IMR-90 (cell line): Measurements from ENCODE around the gene DLGAP4. TPM values are rescaled to one million over a fixed set of nuclear protein-coding genes. Genes with fewer than 3 reads are reported as not detected.

Source experiments
- ATAC-seq: fragments of 200-7000 bp; cut with Tn5 transposase; 2 replicates; pipeline ENCODE4 v1.9.1; 2020; ENCODE audit warnings: low read depth, mild to moderate bottlenecking, moderate library complexity
- BruUV-seq: library from RNA; stranded (reverse); fragments of 400-500 nt; replicated peaks from 2 replicates; lab custom pipeline; 2021; lab: Mats Ljungman, UMichigan
- CTCF ChIA-PET: fragments of 300-600 bp; formaldehyde crosslinking; extraction: SDS; loops from one replicate; lab custom pipeline; 2021; ENCODE audit warnings: antibody characterized with exemption; lab: Yijun Ruan, JAX
- POLR2A ChIA-PET: fragments of 300-600 bp; sonication (Branson Sonifier 250); formaldehyde crosslinking; loops from one replicate; lab custom pipeline; 2022; ENCODE audit warnings: antibody characterized with exemption; ENCODE audit not compliant: unreplicated experiment; lab: Charles Lee
- DNase-seq: peaks from one replicate; pipeline ENCODE4 v3.0.0; 2013
- H2AFZ ChIP-seq: replicated peaks from 2 replicates; pipeline ENCODE3; 2013; ENCODE audit warnings: low read length, mild to moderate bottlenecking; ENCODE audit not compliant: poor library complexity
- H2AK5ac ChIP-seq: 2 replicates; pipeline ENCODE4 v1.6.1; 2013; ENCODE audit warnings: low read depth, low read length, inconsistent platforms
- H2AK9ac ChIP-seq: replicated peaks from 2 replicates; pipeline ENCODE3; 2013; ENCODE audit warnings: mild to moderate bottlenecking, low read depth, low read length, moderate library complexity; ENCODE audit not compliant: poor library complexity
- H2BK120ac ChIP-seq: 2 replicates; pipeline ENCODE4 v1.6.1; 2013; ENCODE audit warnings: low read depth, low read length, inconsistent platforms
- H2BK15ac ChIP-seq: 3 replicates; pipeline ENCODE4 v1.6.1; 2013; ENCODE audit warnings: low read depth, low read length, inconsistent platforms
- H2BK20ac ChIP-seq: 2 replicates; pipeline ENCODE4 v1.6.1; 2013; ENCODE audit warnings: low read depth, mild to moderate bottlenecking, inconsistent platforms, low read length, moderate library complexity
- H2BK5ac ChIP-seq: 2 replicates; pipeline ENCODE4 v1.6.1; 2013; ENCODE audit warnings: mild to moderate bottlenecking, low read depth, low read length, inconsistent platforms; ENCODE audit not compliant: poor library complexity, severe bottlenecking
- H3K14ac ChIP-seq: replicated peaks from 2 replicates; pipeline ENCODE4 v1.6.1; 2013; ENCODE audit warnings: low read depth, low read length, inconsistent platforms
- H3K18ac ChIP-seq: 2 replicates; pipeline ENCODE4 v1.6.1; 2013; ENCODE audit warnings: low read depth, low read length, control low read depth
- H3K23ac ChIP-seq: 2 replicates; pipeline ENCODE4 v1.6.1; 2013; ENCODE audit warnings: low read depth, low read length, inconsistent platforms
- H3K27ac ChIP-seq: 2 replicates; pipeline ENCODE4 v1.5.1; 2013; ENCODE audit warnings: mild to moderate bottlenecking, control low read depth, low read length; ENCODE audit not compliant: insufficient read depth
- H3K27me3 ChIP-seq: 2 replicates; pipeline ENCODE4 v1.6.1; 2013; ENCODE audit warnings: low read length; ENCODE audit not compliant: control insufficient read depth, insufficient read depth
- H3K36me3 ChIP-seq: 2 replicates; pipeline ENCODE4 v1.6.1; 2013; ENCODE audit warnings: low read length, mixed read lengths; ENCODE audit not compliant: control insufficient read depth, insufficient read depth
- H3K4ac ChIP-seq: 2 replicates; pipeline ENCODE4 v1.6.1; 2013; ENCODE audit warnings: low read depth, low read length, inconsistent platforms
- H3K4me1 ChIP-seq: 2 replicates; pipeline ENCODE4 v1.6.1; 2013; ENCODE audit warnings: low read length, mixed read lengths; ENCODE audit not compliant: control insufficient read depth, insufficient read depth
- H3K4me2 ChIP-seq: 2 replicates; pipeline ENCODE4 v1.6.1; 2013; ENCODE audit warnings: low read depth, mild to moderate bottlenecking, control low read depth, low read length, moderate library complexity
- H3K4me3 ChIP-seq: 2 replicates; pipeline ENCODE4 v1.5.1; 2013; ENCODE audit warnings: low read depth, mild to moderate bottlenecking, control low read depth, low read length, moderate library complexity; ENCODE audit not compliant: insufficient read depth
- H3K56ac ChIP-seq: 2 replicates; pipeline ENCODE4 v1.6.1; 2013; ENCODE audit warnings: low read length, inconsistent platforms; ENCODE audit not compliant: insufficient read depth; ENCODE audit errors: extremely low read depth
- H3K79me1 ChIP-seq, 2 experiments: 2 replicates each; pipeline ENCODE4 v1.6.1; 2013; ENCODE audit warnings: low read length in 2 of 2, inconsistent platforms in 1 of 2, low read depth in 1 of 2
- H3K9ac ChIP-seq: 2 replicates; pipeline ENCODE4 v1.6.1; 2013; ENCODE audit warnings: low read depth, low read length, control low read depth
- H3K9me1 ChIP-seq: 2 replicates; pipeline ENCODE4 v1.6.1; 2013; ENCODE audit warnings: low read length, inconsistent platforms; ENCODE audit not compliant: insufficient read depth
- H3K9me3 ChIP-seq: 2 replicates; pipeline ENCODE4 v1.6.1; 2013; ENCODE audit warnings: low read length; ENCODE audit not compliant: control insufficient read depth, insufficient read depth
- H4K20me1 ChIP-seq: 2 replicates; pipeline ENCODE4 v1.6.1; 2013; ENCODE audit warnings: low read length, inconsistent platforms; ENCODE audit not compliant: insufficient read depth
- H4K5ac ChIP-seq: 2 replicates; pipeline ENCODE4 v1.6.1; 2013; ENCODE audit warnings: mild to moderate bottlenecking, low read depth, low read length, control low read depth
- H4K8ac ChIP-seq, 2 experiments: 2 replicates each; pipeline ENCODE4 v1.6.1; 2013; ENCODE audit warnings: low read depth in 2 of 2, low read length in 2 of 2, control low read depth in 1 of 2, inconsistent platforms in 1 of 2
- H4K91ac ChIP-seq: 2 replicates; pipeline ENCODE4 v1.6.1; 2013; ENCODE audit warnings: low read depth, low read length, inconsistent platforms; ENCODE audit not compliant: insufficient read depth
- BHLHE40 ChIP-seq: fragments of 150-350 bp; IDR thresholded peaks from 2 replicates; pipeline ENCODE4 v1.6.1; 2016; ENCODE audit warnings: mild to moderate bottlenecking, low read depth, low read length
- CHD1 ChIP-seq: IDR thresholded peaks from 2 replicates; pipeline ENCODE4 v1.6.1; 2012; ENCODE audit warnings: low read depth, low read length, improper control_type of control experiment
- POLR2A ChIP-seq: IDR thresholded peaks from 2 replicates; pipeline ENCODE4 v1.6.1; 2012; ENCODE audit warnings: mild to moderate bottlenecking, low read depth, low read length
- RFX5 ChIP-seq: IDR thresholded peaks from 2 replicates; pipeline ENCODE4 v1.8.0; 2012; ENCODE audit warnings: low read depth, mild to moderate bottlenecking, low read length, moderate library complexity
- WGBS, 2 experiments: methylation state at CpG; one replicate each; pipeline versions ENCODE4 v1.1.5 to v1.1.7; 2013; ENCODE audit warnings: missing lambda C conversion rate in 2 of 2; ENCODE audit not compliant: insufficient read length in 1 of 2; ENCODE audit errors: extremely low coverage in 2 of 2; 5-methylcytosine and 5-hydroxymethylcytosine counted together
- dilution Hi-C: fragments of 300-500 bp; cut with HindIII; formaldehyde crosslinking; loops from one replicate; pipeline ENCODE4 v1.14.3; 2018; ENCODE audit warnings: low sequenced_read_pairs; ENCODE audit not compliant: unreplicated experiment
- in situ Hi-C: fragments of 300-500 bp; cut with MboI; formaldehyde crosslinking; loops from 3 replicates; pipeline ENCODE4 v1.14.3; 2019; ENCODE audit warnings: low sequenced_read_pairs, inconsistent platforms, mixed read lengths
- intact Hi-C: fragments of 100-400 bp; cut with micrococcal nuclease; formaldehyde crosslinking; loops from 2 replicates; pipeline ENCODE4 v1.10.0; 2022
- polyA plus RNA-seq, 3 experiments: library from polyadenylated mRNA; depleted of rRNA; stranded (reverse); fragments of >200 nt; gene quantifications; 2 replicates each; pipeline ENCODE4 v1.2.3, GENCODE V29; 2012; ENCODE audit warnings: low replicate concordance in 1 of 3
- total RNA-seq: library from RNA; depleted of rRNA; stranded (reverse); fragments of >200 nt; gene quantifications from 2 replicates; pipeline ENCODE4 v1.2.3, GENCODE V29; 2012
- TF ChIP-seq, protein P1 (sequence below): fragments of 150-350 bp; IDR thresholded peaks from 2 replicates; pipeline ENCODE4 v1.6.1; 2016; ENCODE audit warnings: low read depth, mild to moderate bottlenecking, low read length, moderate library complexity, borderline replicate concordance

Gene DLGAP4
- total and polyA plus RNA-seq, 2 of the 4 experiments (the other 2 are of a cell fraction), result 32.3 to 73.2 TPM

DNA sequence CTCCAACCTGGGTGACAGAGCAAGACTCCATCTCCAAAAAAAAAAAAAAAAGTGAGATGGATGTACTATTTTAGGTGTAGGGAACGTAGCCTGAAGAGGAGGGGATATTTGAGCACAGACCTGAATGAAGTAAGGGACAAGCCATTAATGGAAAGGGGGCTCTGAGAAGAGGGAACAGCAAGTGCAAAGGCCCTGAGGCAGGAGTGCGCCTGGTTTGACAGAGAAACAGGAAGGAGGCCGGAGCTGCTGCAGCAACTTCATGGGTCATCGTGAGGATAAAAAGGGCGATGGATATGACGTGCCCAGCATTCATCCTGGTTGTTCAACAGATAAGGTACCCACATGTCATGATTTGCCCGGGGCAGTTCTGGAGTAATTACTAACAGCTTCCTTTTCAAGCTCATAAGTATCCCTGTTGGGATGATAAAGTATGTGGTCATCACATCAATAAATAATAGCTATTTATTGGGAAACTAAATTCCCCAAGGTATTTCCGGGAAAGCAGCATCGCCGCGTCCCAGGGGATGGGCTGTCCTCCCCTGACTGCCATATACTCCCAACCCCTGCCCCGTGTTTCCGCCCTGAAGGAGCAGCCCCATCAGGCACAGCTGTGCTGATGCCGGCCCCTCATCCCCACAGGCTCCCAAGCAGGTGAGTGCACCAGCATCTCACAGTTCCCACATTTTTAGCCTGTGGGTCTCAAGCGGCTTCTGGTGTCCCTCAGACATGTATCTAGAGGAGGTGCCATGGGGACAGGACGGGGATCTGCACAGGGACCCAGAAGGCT, 43.4 kb downstream of the DLGAP4 start:
- H3K56ac ChIP-seq, result no peak overlapping the region
- ChIA-PET POLR2A (no interaction called here), CTCF (interaction anchor here (0.6 kb wide), 1 partner anchor 31 kb away, joined by 5 read pairs; no protein-coding TSS in a partner anchor)
- no peak overlapping the region for H2AK5ac ChIP-seq
- H3K27ac ChIP-seq, result no peak overlapping the region
- H2BK20ac ChIP-seq, result no peak overlapping the region
- no peak overlapping the region for H3K18ac ChIP-seq
- H3K9me3 ChIP-seq, result no peaks in the 10 kb centered on the region
- H3K14ac ChIP-seq, result no peak overlapping the region
- H3K23ac ChIP-seq, result no peak overlapping the region
- dilution Hi-C loops, result no loop called here
- peaks cover 10% of the 10 kb centered on the region; the same call in 1 of the 2 replicates for H3K27me3 ChIP-seq
- DNase-seq (no peak), ATAC-seq (no peak)
- TF ChIP-seq, protein P1, sequence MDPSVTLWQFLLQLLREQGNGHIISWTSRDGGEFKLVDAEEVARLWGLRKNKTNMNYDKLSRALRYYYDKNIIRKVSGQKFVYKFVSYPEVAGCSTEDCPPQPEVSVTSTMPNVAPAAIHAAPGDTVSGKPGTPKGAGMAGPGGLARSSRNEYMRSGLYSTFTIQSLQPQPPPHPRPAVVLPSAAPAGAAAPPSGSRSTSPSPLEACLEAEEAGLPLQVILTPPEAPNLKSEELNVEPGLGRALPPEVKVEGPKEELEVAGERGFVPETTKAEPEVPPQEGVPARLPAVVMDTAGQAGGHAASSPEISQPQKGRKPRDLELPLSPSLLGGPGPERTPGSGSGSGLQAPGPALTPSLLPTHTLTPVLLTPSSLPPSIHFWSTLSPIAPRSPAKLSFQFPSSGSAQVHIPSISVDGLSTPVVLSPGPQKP, result no peak
- TF ChIP-seq BHLHE40 (no peak), POLR2A (no peak), CHD1 (no peak), RFX5 (no peak)
- no peak overlapping the region for H3K4me2 ChIP-seq
- no peak overlapping the region for H3K4me3 ChIP-seq
- no peak overlapping the region for H2BK120ac ChIP-seq
- H4K8ac ChIP-seq, result no peak overlapping the region
- H2AK9ac ChIP-seq, result no peak overlapping the region
- no peak overlapping the region for H2BK5ac ChIP-seq
- H3K4me1 ChIP-seq, result no peaks in the 10 kb centered on the region
- BruUV-seq, result no TSS peak
- H3K79me1 ChIP-seq, result no peaks in the 10 kb centered on the region
- intact Hi-C loops, result no loop called here
- WGBS, 2 experiments, result 70% methylated on average over 5 of the region's 16 CpGs; no CpG with 5 or more reads in 1 of the 2 experiments
- H3K36me3 ChIP-seq, result no peaks in the 10 kb centered on the region
- no peak overlapping the region for H3K4ac ChIP-seq
- no peak overlapping the region for H4K5ac ChIP-seq
- no peak overlapping the region for H2BK15ac ChIP-seq
- no peaks in the 10 kb centered on the region for H3K9me1 ChIP-seq
- in situ Hi-C loops, result no loop called here
- no peak overlapping the region for H4K91ac ChIP-seq
- no peak overlapping the region for H3K9ac ChIP-seq
- H4K20me1 ChIP-seq, result no peaks in the 10 kb centered on the region
- no peak overlapping the region for H2AFZ ChIP-seq
